ENCODE measurements around the gene RPTOR.

Gene RPTOR

GRCh38 chr17:80846932-80847331 lies 302.3 kb downstream of the RPTOR start:
- Histone ChIP-seq H3K4me1 (no peaks in the 10 kb centered on the region), H3K27me3 (no peaks in the 10 kb centered on the region), H3K4me3 (ENCODE audit: low read depth, low read length) (no peak overlapping the region), H3K9me3 (no peaks in the 10 kb centered on the region), H3K36me3 (no peaks in the 10 kb centered on the region; the same call in 1 of the 2 replicates)
- no peak for DNase-seq
- TF ChIP-seq CTCF (IDR thresholded peaks at IDR 0.05; ENCODE audit: low read depth, low read length) = no peak

GRCh38 chr17:80847496-80848230 lies 303.0 kb downstream of the RPTOR start:
- H3K4me1 ChIP-seq = no peaks in the 10 kb centered on the region
- no peaks in the 10 kb centered on the region for H3K9me3 ChIP-seq
- DNase-seq = no peak
- H3K36me3 ChIP-seq = no peaks in the 10 kb centered on the region; the same call in 1 of the 2 replicates
- no peaks in the 10 kb centered on the region for H3K27me3 ChIP-seq
- H3K4me3 ChIP-seq (ENCODE audit: low read depth, low read length) = no peak overlapping the region
- TF ChIP-seq CTCF (IDR thresholded peaks at IDR 0.05; ENCODE audit: low read depth, low read length) = no peak

GRCh38 chr17:80848449-80849102 lies 303.9 kb downstream of the RPTOR start:
- Histone ChIP-seq H3K27me3 (no peaks in the 10 kb centered on the region), H3K9me3 (no peaks in the 10 kb centered on the region), H3K4me3 (ENCODE audit: low read depth, low read length) (no peak overlapping the region), H3K36me3 (no peaks in the 10 kb centered on the region; the same call in 1 of the 2 replicates), H3K4me1 (no peaks in the 10 kb centered on the region)
- no peak for TF ChIP-seq CTCF (IDR thresholded peaks at IDR 0.05; ENCODE audit: low read depth, low read length)
- DNase-seq = no peak

GRCh38 chr17:80849119-80849518 lies 304.5 kb downstream of the RPTOR start:
- Histone ChIP-seq H3K4me1 (no peaks in the 10 kb centered on the region), H3K4me3 (ENCODE audit: low read depth, low read length) (no peak overlapping the region), H3K27me3 (no peaks in the 10 kb centered on the region), H3K36me3 (no peaks in the 10 kb centered on the region; the same call in 1 of the 2 replicates), H3K9me3 (no peaks in the 10 kb centered on the region)
- DNase-seq = no peak
- TF ChIP-seq CTCF (IDR thresholded peaks at IDR 0.05; ENCODE audit: low read depth, low read length) = no peak

GRCh38 chr17:80850109-80850508 lies 305.5 kb downstream of the RPTOR start:
- H3K36me3 ChIP-seq = no peaks in the 10 kb centered on the region; the same call in none of the 2 replicates
- no peaks in the 10 kb centered on the region for H3K27me3 ChIP-seq
- H3K9me3 ChIP-seq = no peaks in the 10 kb centered on the region
- 0 out of 2 replicates have a peak, but pooled peaks cover 3% of the 10 kb centered on the region for H3K4me1 ChIP-seq
- no peak overlapping the region for H3K4me3 ChIP-seq (ENCODE audit: low read depth, low read length)
- no peak for DNase-seq
- no peak for TF ChIP-seq CTCF (IDR thresholded peaks at IDR 0.05; ENCODE audit: low read depth, low read length)

- H3K36me3 ChIP-seq = peaks cover 3% of the 10 kb centered on the region
- no peak overlapping the region for H3K4me3 ChIP-seq (ENCODE audit: low read depth, low read length)
- H3K9me3 ChIP-seq = no peaks in the 10 kb centered on the region
- DNase-seq = no peak
- H3K27me3 ChIP-seq = no peaks in the 10 kb centered on the region
- no peak for TF ChIP-seq CTCF (IDR thresholded peaks at IDR 0.05; ENCODE audit: low read depth, low read length)
- 0 out of 2 replicates have a peak, but pooled peaks cover 3% of the 10 kb centered on the region for H3K4me1 ChIP-seq
These were observed 306.2 kb downstream of the RPTOR start for GRCh38 chr17:80850817-80851216.

Data from BE2C (cell line).